Muscle of arm (tissue), 12 donors: ENCODE data around the gene HDGF. TPM values are rescaled to one million over a fixed set of nuclear protein-coding genes. Genes with fewer than 3 reads are reported as not detected.

ENCODE experiments used
- DNase-seq: peaks from one replicate; pipeline ENCODE4 v3.0.0-alpha.2; 2013
- polyA plus RNA-seq, 12 donors: library from polyadenylated mRNA; unstranded; fragments of 120-200 nt; gene quantifications; one replicate each; pipeline ENCODE4 v1.2.1, GENCODE V29; 2013; ENCODE audit not compliant: insufficient read length in 12 of 12

The HDGF gene
- polyA plus RNA-seq, 12 donors, result 134 to 205 (median 142) TPM; not detected in 1

DNA sequence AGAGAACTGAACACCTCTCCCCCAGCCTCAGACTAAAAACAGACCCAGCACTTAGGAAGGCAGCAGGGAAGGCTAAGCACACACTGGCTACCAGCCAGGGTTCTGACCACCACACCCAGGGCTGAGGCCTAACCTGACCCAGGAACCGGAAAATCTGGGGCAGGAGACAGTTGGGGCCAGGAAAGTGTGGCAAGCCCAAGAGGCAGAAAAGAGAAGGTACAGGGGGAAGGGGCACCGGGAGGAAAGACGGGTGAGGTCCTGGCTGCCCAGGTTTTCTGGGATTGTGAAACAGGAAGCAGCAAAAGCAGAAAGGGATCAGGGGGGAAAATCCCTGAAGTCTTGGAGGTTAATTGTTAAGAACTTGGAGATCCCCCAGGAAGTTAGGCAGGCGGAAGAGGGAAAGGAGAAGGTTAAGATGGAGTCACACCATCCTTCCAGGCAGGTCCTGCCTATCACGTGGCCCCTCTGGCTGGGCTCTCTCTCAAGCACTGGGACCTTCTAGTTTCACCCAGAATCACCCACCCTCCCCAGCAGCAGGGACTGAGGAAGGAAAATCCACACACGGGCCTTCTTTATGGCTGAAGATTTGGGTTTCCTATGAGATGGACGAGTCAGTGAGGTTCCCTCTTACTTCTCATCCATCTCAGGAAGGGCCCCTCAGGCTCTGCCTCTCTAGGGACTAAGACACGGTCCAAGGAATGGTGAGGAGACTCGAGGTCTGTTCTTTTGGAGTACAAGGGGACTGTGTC, 2.6 kb downstream of the HDGF start:
- no peak for DNase-seq

GRCh38 chr1:156747742-156748669, 3.5 kb downstream of the HDGF start:
- no peak for DNase-seq

- peak; percentile 93 for DNase-seq
Measured at GRCh38 chr1:156746728-156747631, 4.5 kb downstream of the HDGF start.

DNA sequence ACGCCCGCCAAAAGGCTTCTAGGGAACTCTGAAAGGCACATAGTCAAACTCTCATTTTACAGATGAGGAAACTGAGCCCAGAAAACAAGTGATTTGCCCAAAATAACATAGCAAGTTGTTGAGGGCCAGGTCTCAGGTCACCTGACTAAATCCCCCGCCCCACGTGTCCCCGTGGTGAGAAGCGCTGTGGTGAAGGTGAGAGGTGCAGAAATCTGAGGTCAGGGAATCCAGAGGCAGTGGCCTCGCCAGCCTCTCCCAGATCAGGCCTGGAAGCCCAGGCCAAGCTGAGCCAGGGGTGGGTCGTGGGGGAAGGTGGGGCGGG, 5.1 kb downstream of the HDGF start:
- no peak for DNase-seq

DNA sequence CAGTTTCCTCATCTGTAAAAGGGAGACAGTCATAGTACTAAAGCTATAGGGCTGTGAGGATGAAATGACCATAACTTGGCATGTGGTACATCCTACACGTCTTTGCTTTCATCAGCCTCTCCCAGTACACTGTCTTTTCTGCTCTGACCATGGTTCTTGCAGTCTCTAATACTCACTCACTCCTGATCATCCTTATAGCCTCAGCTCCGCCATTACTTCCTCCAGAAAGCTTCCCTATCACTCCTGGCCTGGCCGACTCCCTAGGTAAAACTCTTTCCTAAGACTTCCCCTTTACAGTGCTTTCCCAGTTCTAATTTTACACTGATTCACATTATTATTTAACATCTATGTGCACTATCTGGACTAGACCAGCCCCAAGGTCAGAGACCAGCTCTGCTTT, 5.6 kb downstream of the HDGF start:
- no peak for DNase-seq

DNA sequence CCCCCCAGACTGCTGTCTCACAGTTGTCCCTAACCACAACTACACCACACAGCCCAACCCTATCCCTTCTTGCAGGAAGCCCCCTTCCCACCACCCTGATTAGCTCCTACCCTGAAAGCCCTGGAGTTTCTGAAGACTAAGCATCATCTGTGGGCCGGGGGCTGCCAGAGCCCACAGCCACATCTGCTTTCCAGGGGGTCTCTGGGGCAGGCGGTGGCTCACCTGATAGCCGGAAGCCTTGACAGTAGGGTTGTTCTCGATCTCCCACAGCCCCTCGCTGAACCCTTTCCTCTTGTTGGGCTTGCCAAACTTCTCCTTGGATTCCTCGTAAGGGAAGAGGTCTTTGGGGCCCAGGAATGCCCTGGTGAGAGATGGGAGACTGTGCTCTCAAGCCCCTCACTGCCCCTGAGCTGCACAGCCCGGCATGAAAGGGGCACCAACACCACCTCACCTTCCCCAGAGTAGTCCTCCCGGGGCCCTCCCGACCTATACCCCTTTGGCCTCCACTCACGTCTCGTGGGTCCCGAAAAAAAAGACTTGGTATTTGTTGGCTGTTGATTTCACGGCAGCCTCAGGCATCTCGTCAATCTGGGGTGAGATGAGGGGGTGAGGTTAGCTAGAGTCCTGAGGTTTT, 6.6 kb downstream of the HDGF start:
- DNase-seq, result no peak

- no peak for DNase-seq
Measured at GRCh38 chr1:156744344-156744743, 7.1 kb downstream of the HDGF start.

DNA sequence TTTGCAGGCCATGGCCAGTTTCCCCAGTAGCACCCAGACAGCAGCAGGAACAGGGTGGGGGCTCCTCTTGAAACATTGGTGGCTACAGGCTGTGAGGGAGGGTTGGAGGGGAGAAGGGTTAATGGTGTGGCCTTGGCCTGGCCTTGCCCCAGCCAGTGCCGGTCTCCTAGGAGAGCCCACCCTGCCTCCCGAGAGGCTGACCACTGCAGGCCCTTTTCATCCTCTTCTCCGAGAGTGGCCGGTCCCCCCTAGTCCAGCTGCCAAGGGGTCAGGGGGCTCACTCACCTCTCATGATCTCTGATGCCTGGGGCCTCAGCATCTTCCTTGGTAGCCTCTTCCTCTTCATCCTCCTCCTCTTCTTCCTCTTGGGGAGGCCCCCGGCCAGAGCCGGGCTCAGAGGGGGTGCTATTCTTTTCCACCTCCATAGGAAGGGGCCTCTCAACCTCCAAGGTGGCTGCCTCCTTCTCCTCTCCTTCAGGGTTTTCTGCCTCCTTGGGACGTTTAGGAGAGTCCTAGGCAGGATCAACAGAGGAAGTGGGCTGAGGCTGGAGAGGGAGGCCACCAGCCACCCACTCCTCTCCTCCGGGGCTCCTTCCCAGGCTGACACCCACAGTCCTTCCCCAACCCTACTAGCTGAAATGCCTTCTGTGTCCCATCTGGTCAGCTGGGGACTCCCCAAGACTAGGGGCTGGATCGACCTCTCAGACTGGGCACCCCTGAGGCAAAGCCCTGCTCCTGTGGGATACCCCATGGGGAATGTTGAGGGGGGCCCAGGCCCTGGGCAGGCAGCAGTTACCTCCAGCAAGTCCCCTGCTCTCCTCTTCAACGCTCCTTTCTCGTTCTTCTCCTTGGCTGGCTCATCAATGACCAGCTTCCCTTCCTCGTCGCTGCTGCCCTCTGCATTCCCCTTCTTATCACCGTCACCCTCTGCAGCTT, 7.8 kb downstream of the HDGF start:
- DNase-seq, result no peak

DNA sequence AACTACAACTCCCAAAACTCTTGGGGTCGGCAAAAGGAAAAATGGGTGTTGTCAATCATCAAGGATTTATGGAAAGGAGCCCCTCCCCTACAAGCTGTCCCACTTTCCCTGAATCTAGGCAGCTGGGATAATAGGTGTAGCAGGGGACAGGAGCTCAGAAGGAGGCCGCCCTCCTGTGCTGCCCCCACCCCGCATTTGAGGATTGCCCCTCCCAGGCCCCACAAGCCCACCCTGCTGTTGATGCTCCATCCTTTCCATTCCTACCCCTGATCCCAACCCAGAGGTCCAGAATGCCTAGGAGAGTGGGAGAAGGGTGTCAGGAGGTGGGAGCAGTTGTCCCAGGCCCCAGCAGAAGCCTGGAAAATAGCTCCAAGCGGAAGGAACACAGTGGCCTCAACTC, 8.7 kb downstream of the HDGF start:
- no peak for DNase-seq

GRCh38 chr1:156742017-156742416, 9.5 kb downstream of the HDGF start:
- DNase-seq, result no peak

DNA sequence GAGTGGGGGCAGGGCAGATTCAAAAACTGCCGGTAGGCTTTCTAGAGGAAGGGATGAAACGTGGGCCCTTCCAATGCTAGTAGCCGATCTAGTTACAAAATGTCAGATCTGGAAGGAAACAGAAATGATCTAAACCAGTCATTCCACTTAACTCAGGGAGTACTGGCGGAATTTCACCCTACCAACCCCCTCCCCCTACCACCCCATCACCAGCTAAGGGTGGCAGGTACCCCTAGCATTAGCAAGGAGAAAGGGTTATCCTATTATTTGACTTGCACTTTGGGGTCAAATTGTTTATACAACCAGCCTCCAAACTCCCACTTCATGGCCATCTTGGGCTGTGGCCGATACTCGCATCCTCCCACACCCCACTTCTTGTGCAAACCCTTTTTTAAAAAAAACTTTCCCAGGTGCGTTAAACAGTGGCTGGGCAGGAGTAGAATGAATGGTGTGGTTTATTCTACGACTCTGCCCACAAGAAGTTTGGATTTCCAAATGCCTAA, 9.9 kb downstream of the HDGF start:
- no peak for DNase-seq

DNA sequence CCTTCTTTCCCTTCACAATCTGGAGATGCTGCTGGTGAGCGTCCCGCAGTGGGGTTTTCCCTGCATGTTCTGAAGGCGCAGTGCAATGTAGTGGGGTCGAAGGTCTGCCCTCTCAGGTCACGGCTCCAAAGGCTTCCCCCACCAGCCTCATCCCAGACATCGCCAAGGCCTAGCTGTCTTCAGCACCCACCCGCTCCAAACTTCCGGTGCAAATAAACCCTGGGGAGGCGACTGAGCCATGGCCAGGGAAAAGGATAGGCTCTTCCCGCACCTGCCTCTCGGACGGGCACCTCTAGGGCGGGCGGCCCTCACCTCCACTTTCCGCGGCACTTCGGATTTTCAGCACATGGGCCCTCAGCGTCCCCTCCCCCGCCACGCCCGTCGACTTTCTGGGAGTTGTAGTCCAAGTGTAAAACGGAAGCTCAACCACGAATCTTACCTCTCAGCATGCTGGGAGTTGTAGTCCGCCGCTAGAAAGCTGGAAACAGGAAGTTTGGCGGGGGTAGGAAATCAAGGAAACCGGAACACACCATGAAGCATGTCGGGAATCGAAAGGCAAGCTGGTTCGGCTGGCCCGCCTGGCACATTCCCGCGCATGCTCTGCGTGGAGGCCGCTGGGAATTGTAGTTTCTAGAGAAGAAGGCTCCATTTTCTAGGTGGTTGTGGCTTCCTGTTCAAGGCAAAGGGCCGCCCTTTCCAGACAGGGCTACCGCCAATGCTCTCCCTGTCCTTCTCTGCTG, 10.6 kb downstream of the HDGF start, which contains the start of gene MRPL24:
MRPL24 (minus strand) TSS at position 348 of the 740 bp plus-strand sequence. CDS start 2,384 bp downstream, outside the sequence.
- DNase-seq, result peak; percentile 98

DNA sequence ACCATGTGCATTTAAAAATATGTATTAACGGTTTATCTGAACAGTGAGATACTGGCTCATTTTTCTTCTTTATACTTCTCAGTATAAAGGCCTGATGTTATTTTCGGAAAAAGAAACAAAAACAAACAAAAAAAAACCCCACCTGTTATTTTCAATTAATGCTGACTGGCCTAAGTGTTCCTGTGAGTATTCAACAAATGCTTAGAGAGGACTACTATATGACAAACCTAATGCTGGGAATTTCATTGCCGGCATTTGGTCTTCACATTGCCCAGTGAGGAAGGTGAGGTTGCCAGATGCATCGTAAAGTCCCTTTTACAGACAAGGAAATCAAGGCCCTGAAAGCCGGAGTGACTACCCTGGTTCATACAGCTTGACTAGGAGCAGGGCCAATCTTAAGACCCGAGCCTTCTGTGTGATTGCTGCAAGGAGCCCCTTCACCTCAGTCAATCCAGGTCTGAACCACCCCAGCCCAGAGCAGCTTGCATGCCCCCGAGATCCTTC, 11.2 kb downstream of the HDGF start:
- no peak for DNase-seq

- DNase-seq, result no peak
Measured at GRCh38 chr1:156738916-156739315, 12.6 kb downstream of the HDGF start.

DNA sequence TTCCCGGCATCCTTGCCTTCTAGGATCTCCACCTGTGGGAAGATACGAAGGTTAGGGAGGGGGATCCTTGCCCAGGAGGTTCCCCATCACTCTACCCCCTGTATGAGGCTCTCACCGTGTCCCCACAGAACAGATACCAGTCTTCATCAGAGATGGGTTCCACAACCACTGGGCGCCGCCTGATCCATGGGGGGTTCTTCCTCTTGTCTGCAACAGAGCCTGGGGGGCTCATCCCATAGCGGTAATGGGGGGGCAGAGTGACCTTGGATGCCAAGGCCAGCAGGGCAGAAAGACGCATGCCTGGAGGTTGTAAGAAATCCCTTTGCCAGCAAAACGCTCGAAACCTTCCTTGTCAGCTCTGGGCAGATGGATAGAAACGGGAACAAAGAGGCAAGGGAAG, 13.1 kb downstream of the HDGF start:
- no peak for DNase-seq

GRCh38 chr1:156733989-156734584, 17.4 kb downstream of the HDGF start:
- no peak for DNase-seq

DNA sequence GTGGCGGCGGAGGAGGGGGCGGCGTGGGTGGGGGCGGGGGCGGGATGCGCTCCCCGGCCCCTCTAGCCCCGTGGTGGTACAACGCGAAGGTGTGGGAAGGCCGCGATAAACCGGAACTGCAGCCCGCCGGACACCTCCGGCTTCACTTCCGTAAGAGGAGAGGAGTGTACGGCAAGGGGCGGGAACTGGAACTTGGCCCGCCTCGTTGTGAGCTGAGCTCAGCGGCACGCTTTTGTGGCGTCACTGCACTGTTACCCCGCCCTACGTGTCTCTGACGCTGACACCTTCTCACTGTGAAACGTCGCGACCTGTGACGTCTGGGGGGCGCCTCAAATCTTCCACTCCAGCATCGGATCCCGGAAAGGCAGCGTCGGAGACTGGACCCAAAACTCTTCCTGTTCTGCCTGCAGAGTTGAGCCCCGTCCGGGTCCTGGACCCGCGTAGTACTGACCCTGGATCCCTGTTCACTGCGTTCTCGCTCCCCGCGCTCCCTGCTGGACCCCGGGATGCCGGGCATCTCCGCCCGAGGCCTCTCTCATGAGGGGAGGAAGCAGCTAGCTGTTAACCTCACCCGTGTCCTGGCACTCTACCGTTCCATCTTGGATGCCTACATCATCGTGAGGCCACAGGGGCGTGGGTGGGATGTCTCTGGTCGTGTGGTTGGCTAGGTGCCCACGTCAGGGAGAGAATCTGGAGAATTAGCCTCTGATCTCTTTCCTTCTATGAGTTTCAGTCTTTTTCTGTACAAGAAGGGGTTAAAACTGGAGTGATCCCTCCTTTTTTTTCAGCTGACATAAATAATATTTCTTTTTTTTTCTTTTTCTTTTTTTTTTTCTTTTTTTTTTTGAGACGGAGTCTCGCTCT, 22.6 kb downstream of the HDGF start, which contains the start of gene ISG20L2:
ISG20L2 (minus strand) TSS at position 168 of the 864 bp plus-strand sequence. CDS start 1,114 bp downstream, outside the sequence.
- DNase-seq, result peak; percentile 98
